ENCODE data around the gene RB1. TPM values are rescaled to one million over a fixed set of nuclear protein-coding genes. Genes with fewer than 3 reads are reported as not detected.

Gene RB1
- total and polyA plus RNA-seq, 3 donors from 2014 or later = 21.9 to 43.0 (median 38.8) TPM

GRCh38 chr13:48507021-48507420, 203.5 kb downstream of the RB1 start:
- Histone ChIP-seq H3K9me3 (no peaks in the 10 kb centered on the region), H3K27ac (no peak overlapping the region), H3K27me3 (no peaks in the 10 kb centered on the region), H3K4me3 (no peak overlapping the region), H3K4me1 (no peaks in the 10 kb centered on the region), H3K36me3 (ENCODE audit: low read depth, missing control alignments) (peaks cover 3% of the 10 kb centered on the region)
- intact Hi-C loops (cut with DNase I; ENCODE audit: low total_unique reads) = no loop called here
- TF ChIP-seq CTCF (IDR thresholded peaks at IDR 0.05) = no peak
- no peak for TF ChIP-seq POLR2A (IDR thresholded peaks at IDR 0.05)
- DNase-seq = no peak
- WGBS, 2 donors = 89 to 92% methylated on average over 7 to 10 of the region's 10 CpGs

GRCh38 chr13:48508011-48508410, 204.5 kb downstream of the RB1 start:
- Histone ChIP-seq H3K27me3 (no peaks in the 10 kb centered on the region), H3K4me1 (no peaks in the 10 kb centered on the region), H3K27ac (no peak overlapping the region), H3K9me3 (no peaks in the 10 kb centered on the region), H3K4me3 (no peak overlapping the region), H3K36me3 (ENCODE audit: low read depth, missing control alignments) (peaks cover 3% of the 10 kb centered on the region)
- DNase-seq = no peak
- TF ChIP-seq POLR2A (IDR thresholded peaks at IDR 0.05) = no peak
- no peak for TF ChIP-seq CTCF (IDR thresholded peaks at IDR 0.05)
- WGBS, 2 donors = 85 to 95% methylated on average over 6 of the region's 6 CpGs
- intact Hi-C loops (cut with DNase I; ENCODE audit: low total_unique reads) = no loop called here

- 88 to 89% methylated on average over 5 of the region's 5 CpGs for WGBS, 2 donors
- TF ChIP-seq POLR2A (IDR thresholded peaks at IDR 0.05) (no peak), CTCF (IDR thresholded peaks at IDR 0.05) (no peak)
- H3K36me3 ChIP-seq (ENCODE audit: low read depth, missing control alignments) = peaks cover 3% of the 10 kb centered on the region
- intact Hi-C loops (cut with DNase I; ENCODE audit: low total_unique reads) = no loop called here
- no peaks in the 10 kb centered on the region for H3K4me1 ChIP-seq
- H3K9me3 ChIP-seq = no peaks in the 10 kb centered on the region
- no peak for DNase-seq
- H3K4me3 ChIP-seq = no peak overlapping the region
- H3K27ac ChIP-seq = no peak overlapping the region
- no peaks in the 10 kb centered on the region for H3K27me3 ChIP-seq
Measured at GRCh38 chr13:48510698-48511097, 207.1 kb downstream of the RB1 start.

- Histone ChIP-seq H3K4me1 (peaks cover 4% of the 10 kb centered on the region), H3K4me3 (no peak overlapping the region), H3K36me3 (ENCODE audit: low read depth, missing control alignments) (peaks cover 3% of the 10 kb centered on the region), H3K27me3 (no peaks in the 10 kb centered on the region), H3K27ac (no peak overlapping the region), H3K9me3 (no peaks in the 10 kb centered on the region)
- TF ChIP-seq POLR2A (IDR thresholded peaks at IDR 0.05) = no peak
- TF ChIP-seq CTCF (IDR thresholded peaks at IDR 0.05) = no peak
- intact Hi-C loops (cut with DNase I; ENCODE audit: low total_unique reads) = no loop called here
- WGBS, 2 donors = 73 to 84% methylated on average over 10 of the region's 10 CpGs
- no peak for DNase-seq
Measured at GRCh38 chr13:48511621-48512230, 208.2 kb downstream of the RB1 start.

- Histone ChIP-seq H3K4me3 (no peak overlapping the region), H3K27me3 (no peaks in the 10 kb centered on the region), H3K36me3 (ENCODE audit: low read depth, missing control alignments) (no peaks in the 10 kb centered on the region), H3K27ac (no peak overlapping the region), H3K4me1 (peaks cover 4% of the 10 kb centered on the region), H3K9me3 (no peaks in the 10 kb centered on the region)
- DNase-seq = no peak
- 91 to 98% methylated on average over 4 of the region's 4 CpGs for WGBS, 2 donors
- intact Hi-C loops (cut with DNase I; ENCODE audit: low total_unique reads) = no loop called here
- TF ChIP-seq POLR2A (IDR thresholded peaks at IDR 0.05) (no peak), CTCF (IDR thresholded peaks at IDR 0.05) (no peak)
Measured at GRCh38 chr13:48514793-48515192, 211.2 kb downstream of the RB1 start.
